SU-DHL-6 (cell line): ENCODE results near the gene CYTH1.
A peak's percentile ranks its signal among the peaks of the same experiment; 100 is the strongest.

Experiments
- H2AFZ ChIP-seq: fragments of 200-600 bp; sonication (generic); 2 replicates; pipeline ENCODE4 v1.6.1; 2014; ENCODE audit warnings: low read depth, mild to moderate bottlenecking, moderate library complexity, mixed read lengths, antibody characterized with exemption, low read length; ENCODE audit not compliant: severe bottlenecking
- H3F3A ChIP-seq: fragments of 200-600 bp; shearing (Covaris generic); 2 replicates; pipeline ENCODE4 v1.6.0; 2016; ENCODE audit warnings: antibody characterized with exemption, mild to moderate bottlenecking; ENCODE audit not compliant: insufficient read depth
- H3K27ac ChIP-seq: fragments of 200-600 bp; sonication (generic); 2 replicates; pipeline ENCODE4 v1.5.1; 2016; ENCODE audit warnings: low read depth, mild to moderate bottlenecking, low read length, moderate library complexity, mixed read lengths
- H3K27me3 ChIP-seq: fragments of 200-600 bp; sonication (generic), shearing (Covaris generic); 2 replicates; pipeline ENCODE4 v1.6.0; 2014; ENCODE audit warnings: mild to moderate bottlenecking, low read length
- H3K36me3 ChIP-seq: fragments of 200-600 bp; sonication (generic); 2 replicates; pipeline ENCODE4 v1.6.1; 2014; ENCODE audit warnings: mild to moderate bottlenecking, low read length, mixed read lengths
- H3K4me2 ChIP-seq: fragments of 300-600, 200-600 bp; shearing (Covaris generic), sonication (generic); 2 replicates; pipeline ENCODE4 v1.6.0; 2014; ENCODE audit warnings: low read length, low read depth, mild to moderate bottlenecking; ENCODE audit not compliant: poor library complexity, severe bottlenecking
- H3K4me3 ChIP-seq: fragments of 200-600 bp; sonication (generic); 2 replicates; pipeline ENCODE4 v1.5.1; 2014; ENCODE audit warnings: antibody characterized with exemption, low read length, mild to moderate bottlenecking, mixed read lengths; ENCODE audit not compliant: insufficient read depth, poor library complexity, severe bottlenecking
- H3K79me2 ChIP-seq: fragments of 200-600 bp; sonication (generic); 2 replicates; pipeline ENCODE4 v1.6.1; 2014; ENCODE audit warnings: mild to moderate bottlenecking, low read length, moderate library complexity; ENCODE audit not compliant: insufficient read depth
- H3K9ac ChIP-seq: fragments of 200-600 bp; sonication (generic); 2 replicates; pipeline ENCODE4 v1.7.0; 2014; ENCODE audit warnings: mild to moderate bottlenecking, low read length
- H3K9me2 ChIP-seq: fragments of 200-600 bp; sonication (generic); replicated peaks from 2 replicates; pipeline ENCODE4 v1.6.1; 2014; ENCODE audit warnings: low read length; ENCODE audit not compliant: insufficient read depth
- H3K9me3 ChIP-seq: fragments of 200-600 bp; sonication (generic); 2 replicates; pipeline ENCODE4 v1.6.1; 2014; ENCODE audit warnings: low read length, mixed read lengths; ENCODE audit not compliant: insufficient read depth
- H4K20me1 ChIP-seq: fragments of 200-600 bp; sonication (generic); 2 replicates; pipeline ENCODE4 v1.6.1; 2014; ENCODE audit warnings: low read depth, mild to moderate bottlenecking, antibody characterized with exemption, low read length, moderate library complexity, mixed read lengths
- EZH2phosphoT487 ChIP-seq: fragments of 200-600 bp; sonication (generic), shearing (Covaris generic); conservative IDR thresholded peaks from 2 replicates; pipeline ENCODE4 v1.6.1; 2018; ENCODE audit warnings: mild to moderate bottlenecking, antibody characterized with exemption, low read length, moderate library complexity, mixed read lengths
- TF ChIP-seq, protein P1 (sequence below): fragments of 200-600 bp; sonication (generic); IDR thresholded peaks from one replicate; pipeline ENCODE4 v1.5.1; 2017; ENCODE audit warnings: antibody characterized with exemption, mild to moderate bottlenecking, low read length, moderate library complexity; ENCODE audit not compliant: insufficient read depth, poor library complexity, severe bottlenecking

The CYTH1 gene

DNA sequence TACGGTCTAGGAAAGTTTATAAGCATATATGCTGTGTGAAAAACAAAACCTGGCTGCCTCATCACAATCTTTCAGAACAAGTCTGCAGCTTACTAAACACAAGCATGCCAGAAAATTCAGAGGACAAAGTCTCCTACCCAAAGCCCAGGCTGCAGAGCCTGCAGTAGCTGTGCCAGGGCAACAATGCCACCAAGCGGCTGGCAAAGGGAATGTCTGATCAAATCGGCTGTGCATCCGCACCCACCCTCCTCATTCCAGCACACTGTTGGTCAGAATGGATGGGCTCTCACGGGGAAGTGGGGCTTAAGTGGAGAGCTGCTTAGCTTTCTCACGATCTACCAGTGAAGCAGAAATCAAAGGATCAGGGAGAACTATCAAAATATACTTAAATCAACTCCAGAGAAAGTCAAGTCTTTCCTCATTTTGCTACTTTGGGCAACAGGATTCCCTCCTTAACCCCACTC is 73.5 kb downstream of the CYTH1 start:
- H3K27ac ChIP-seq = peak overlapping the region; percentile 95
- no peaks in the 10 kb centered on the region for H4K20me1 ChIP-seq
- peaks cover 85% of the 10 kb centered on the region for H3K79me2 ChIP-seq
- H3K9me2 ChIP-seq = no peaks in the 10 kb centered on the region
- H3K27me3 ChIP-seq = no peaks in the 10 kb centered on the region
- no peak overlapping the region for H2AFZ ChIP-seq
- H3K9ac ChIP-seq = peak overlapping the region; percentile 51
- peak overlapping the region; percentile 12 for H3K4me3 ChIP-seq
- no peak for TF ChIP-seq EZH2phosphoT487
- TF ChIP-seq, protein P1, sequence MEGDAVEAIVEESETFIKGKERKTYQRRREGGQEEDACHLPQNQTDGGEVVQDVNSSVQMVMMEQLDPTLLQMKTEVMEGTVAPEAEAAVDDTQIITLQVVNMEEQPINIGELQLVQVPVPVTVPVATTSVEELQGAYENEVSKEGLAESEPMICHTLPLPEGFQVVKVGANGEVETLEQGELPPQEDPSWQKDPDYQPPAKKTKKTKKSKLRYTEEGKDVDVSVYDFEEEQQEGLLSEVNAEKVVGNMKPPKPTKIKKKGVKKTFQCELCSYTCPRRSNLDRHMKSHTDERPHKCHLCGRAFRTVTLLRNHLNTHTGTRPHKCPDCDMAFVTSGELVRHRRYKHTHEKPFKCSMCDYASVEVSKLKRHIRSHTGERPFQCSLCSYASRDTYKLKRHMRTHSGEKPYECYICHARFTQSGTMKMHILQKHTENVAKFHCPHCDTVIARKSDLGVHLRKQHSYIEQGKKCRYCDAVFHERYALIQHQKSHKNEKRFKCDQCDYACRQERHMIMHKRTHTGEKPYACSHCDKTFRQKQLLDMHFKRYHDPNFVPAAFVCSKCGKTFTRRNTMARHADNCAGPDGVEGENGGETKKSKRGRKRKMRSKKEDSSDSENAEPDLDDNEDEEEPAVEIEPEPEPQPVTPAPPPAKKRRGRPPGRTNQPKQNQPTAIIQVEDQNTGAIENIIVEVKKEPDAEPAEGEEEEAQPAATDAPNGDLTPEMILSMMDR = peak; percentile 82
- peaks cover 55% of the 10 kb centered on the region for H3F3A ChIP-seq
- H3K4me2 ChIP-seq = peak overlapping the region; percentile 49
- H3K36me3 ChIP-seq = peaks cover 25% of the 10 kb centered on the region
- H3K9me3 ChIP-seq = no peaks in the 10 kb centered on the region

DNA sequence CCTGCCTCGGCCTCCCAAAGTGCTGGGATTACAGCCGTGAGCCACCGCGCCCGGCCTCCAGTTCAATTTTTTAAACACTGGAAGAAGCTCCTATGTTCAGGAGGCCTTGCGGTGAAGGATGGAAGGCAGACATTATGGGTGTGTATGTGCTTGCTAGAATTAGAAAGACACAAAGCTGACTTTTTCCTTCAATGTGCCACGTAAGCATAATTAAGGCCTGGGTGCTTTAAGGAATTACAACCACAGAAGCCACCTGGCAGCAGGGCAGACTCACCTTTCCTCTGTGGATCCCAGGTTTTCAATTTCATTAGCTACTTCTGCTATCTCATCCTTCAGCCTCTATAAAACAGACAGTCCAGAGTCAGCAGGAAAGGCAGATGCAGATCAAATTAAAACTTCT is 74.2 kb downstream of the CYTH1 start:
- H3K27ac ChIP-seq = peak overlapping the region; percentile 95

DNA sequence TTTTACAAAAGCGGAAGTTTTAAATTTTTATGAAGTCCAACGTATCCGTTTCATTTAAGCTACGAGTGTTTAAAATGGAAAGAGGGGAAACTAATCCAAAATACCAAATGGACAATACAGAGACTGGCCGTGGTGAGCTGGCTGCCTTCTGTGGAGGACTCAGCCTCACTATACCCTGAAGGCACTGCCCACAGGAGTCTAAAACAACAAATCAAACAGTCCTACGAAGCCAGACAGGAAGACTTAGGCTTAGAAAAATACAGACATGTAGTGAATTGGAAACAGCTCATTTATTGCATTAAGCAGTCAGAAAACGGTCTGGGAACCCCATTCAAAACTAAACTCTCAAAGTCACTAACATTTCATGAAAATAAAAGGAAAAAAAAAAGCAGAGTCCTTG is 75.1 kb downstream of the CYTH1 start:
- TF ChIP-seq, protein P1 = no peak
- no peak for TF ChIP-seq EZH2phosphoT487
- H2AFZ ChIP-seq = no peak overlapping the region
- H3K4me2 ChIP-seq = peak overlapping the region; percentile 59
- H3F3A ChIP-seq = peaks cover 48% of the 10 kb centered on the region
- H3K36me3 ChIP-seq = peaks cover 30% of the 10 kb centered on the region
- no peaks in the 10 kb centered on the region for H4K20me1 ChIP-seq
- H3K27ac ChIP-seq = peak overlapping the region; percentile 95
- H3K9ac ChIP-seq = peak overlapping the region; percentile 51
- no peaks in the 10 kb centered on the region for H3K9me2 ChIP-seq
- H3K27me3 ChIP-seq = no peaks in the 10 kb centered on the region
- H3K4me3 ChIP-seq = peak overlapping the region; percentile 1
- H3K79me2 ChIP-seq = peaks cover 71% of the 10 kb centered on the region
- no peaks in the 10 kb centered on the region for H3K9me3 ChIP-seq

More for the DNA sequence above, 74.2 kb downstream of the CYTH1 start:
- H3K9me2 ChIP-seq = no peaks in the 10 kb centered on the region
- H3K9me3 ChIP-seq = no peaks in the 10 kb centered on the region
- peaks cover 26% of the 10 kb centered on the region for H3K36me3 ChIP-seq
- no peak overlapping the region for H2AFZ ChIP-seq
- peaks cover 80% of the 10 kb centered on the region for H3K79me2 ChIP-seq
- peaks cover 52% of the 10 kb centered on the region for H3F3A ChIP-seq
- peak overlapping the region; percentile 51; the same call in 1 of the 2 replicates for H3K9ac ChIP-seq
- no peaks in the 10 kb centered on the region for H4K20me1 ChIP-seq
- TF ChIP-seq EZH2phosphoT487 = no peak
- TF ChIP-seq, protein P1 = no peak
- no peaks in the 10 kb centered on the region for H3K27me3 ChIP-seq
- no peak overlapping the region for H3K4me3 ChIP-seq
- H3K4me2 ChIP-seq = peak overlapping the region; percentile 49
